ENCODE results near the gene PAH.

Gene PAH

GRCh38 chr12:102951841-102952240, 34.8 kb upstream of the PAH start:
- Histone ChIP-seq H3K27ac (no peak overlapping the region), H3K4me3 (no peak overlapping the region)

DNA sequence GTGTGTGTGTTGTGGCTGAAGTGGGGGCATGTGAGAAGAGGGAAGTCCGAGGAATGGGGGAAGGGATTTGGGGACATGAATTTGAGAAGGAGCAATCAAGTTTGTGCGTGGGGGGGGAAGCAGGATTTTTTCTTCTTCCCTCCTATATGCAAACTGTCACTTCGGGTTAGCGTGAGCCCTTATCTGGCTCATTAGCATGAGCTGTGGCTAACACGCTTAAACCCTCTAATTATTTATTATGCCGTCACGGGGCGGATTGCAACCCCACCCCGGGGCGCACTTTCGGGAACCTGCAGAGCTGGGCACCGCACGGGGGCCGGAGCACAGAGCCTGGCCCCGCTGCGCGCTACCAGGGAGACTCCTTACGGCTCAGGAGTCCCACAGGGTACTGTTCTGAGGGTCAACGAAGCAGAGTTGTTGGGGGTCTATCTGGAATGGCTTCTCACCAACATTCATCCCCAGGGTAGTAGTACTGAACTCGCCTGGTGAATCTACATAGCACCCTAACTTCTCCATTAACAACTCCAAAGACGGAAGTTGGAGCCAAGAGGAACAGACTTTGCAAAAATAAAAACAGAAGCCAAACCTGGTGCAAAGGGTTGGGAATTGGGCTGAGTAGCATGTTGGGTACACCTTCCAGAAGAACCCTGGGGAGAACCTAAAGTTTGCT, 34.0 kb upstream of the PAH start:
- Histone ChIP-seq H3K4me3 (no peak overlapping the region), H3K27ac (no peak overlapping the region)

GRCh38 chr12:102950107-102950949, 33.3 kb upstream of the PAH start:
- Histone ChIP-seq H3K4me3 (no peak overlapping the region), H3K27ac (no peak overlapping the region)

DNA sequence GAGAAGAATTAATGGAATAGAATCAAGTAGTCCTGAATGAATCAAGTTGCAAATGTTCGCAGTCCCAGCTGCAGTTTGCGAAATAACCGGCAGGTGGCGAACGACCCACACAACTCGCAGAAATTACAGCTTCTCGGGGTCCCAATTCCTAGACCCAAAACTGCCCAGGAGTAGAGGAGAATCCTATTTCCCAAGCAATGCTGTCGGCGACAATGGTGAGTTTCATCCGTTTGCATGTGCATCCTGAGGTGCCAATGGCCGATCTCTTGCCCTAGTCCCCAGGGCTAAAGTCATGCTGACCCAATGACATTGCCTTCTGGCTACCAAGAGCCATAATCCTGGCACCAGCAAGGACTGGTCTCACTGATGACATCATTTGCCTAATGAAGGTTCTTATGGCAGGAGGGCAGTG, 31.9 kb upstream of the PAH start:
- no peak overlapping the region for H3K27ac ChIP-seq

GRCh38 chr12:102946042-102946441, 29.0 kb upstream of the PAH start:
- Histone ChIP-seq H3K27ac (no peak overlapping the region), H3K4me3 (no peak overlapping the region)

More for the DNA sequence above, 31.9 kb upstream of the PAH start:
- H3K4me3 ChIP-seq = no peak overlapping the region

GRCh38 chr12:102939670-102940222, 22.7 kb upstream of the PAH start:
- Histone ChIP-seq H3K4me3 (no peak overlapping the region), H3K27ac (no peak overlapping the region)

DNA sequence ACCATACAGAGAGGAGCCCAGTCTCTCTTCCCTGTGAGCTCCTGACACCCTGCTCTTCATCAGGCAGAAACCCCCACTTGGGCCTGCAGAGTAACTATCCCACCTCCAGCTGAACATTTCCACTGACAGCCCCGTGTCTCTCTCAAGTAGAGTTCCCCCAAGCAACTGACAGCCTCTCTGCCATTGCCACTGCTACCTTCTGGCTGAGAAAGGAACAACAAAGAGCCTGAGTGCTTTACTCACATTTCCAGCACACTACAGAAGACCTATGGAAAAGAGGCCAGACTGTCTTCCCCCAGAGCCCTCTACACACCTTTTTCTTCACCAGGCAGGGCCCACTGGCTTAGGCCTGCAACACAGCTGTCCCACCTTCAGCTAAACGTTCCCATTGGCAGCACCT, 22.0 kb upstream of the PAH start:
- no peak overlapping the region for H3K27ac ChIP-seq

DNA sequence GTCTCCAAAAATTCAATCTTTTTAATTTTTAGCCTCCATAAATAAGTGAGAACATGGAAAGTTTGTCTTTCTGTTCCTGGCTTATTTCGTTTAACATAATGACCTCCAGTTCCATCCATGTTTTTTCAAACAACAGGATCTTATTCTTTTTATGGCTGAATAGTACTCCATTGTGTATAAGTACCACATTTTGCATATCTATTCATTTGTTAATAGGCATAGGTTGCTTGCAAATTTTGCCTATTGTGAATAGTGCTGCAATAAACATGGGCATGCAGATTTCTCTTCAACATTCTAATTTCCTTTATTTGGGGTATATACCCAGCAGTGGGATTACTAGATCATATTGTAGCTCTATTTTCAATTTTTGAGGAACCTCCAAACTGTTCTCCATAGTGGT, 16.1 kb upstream of the PAH start:
- no peak overlapping the region for H3K27ac ChIP-seq
- no peak overlapping the region for H3K4me3 ChIP-seq

More for the DNA sequence above, 22.0 kb upstream of the PAH start:
- no peak overlapping the region for H3K4me3 ChIP-seq

DNA sequence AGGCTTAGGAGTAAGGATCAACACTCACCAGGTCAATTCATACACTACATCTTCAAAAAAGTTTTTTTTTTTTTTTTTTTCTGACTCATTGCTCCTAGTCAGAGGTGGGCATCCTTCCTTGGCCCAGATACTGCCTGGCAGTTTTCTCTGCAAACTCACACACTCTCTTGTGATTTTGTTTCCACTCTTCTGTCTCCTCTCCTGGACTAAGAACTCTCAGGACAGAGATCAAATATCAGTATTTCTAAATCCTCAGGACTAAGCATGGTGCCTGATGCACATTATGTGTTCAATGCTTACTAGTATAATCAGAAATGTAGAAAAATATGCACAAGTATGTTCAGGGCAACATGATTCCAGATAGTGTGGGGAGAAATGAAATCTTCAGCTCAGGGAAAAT, 10.2 kb upstream of the PAH start:
- no peak overlapping the region for H3K4me3 ChIP-seq
- H3K27ac ChIP-seq = no peak overlapping the region

GRCh38 chr12:102921240-102921639, 4.2 kb upstream of the PAH start:
- H3K27ac ChIP-seq = no peak overlapping the region

GRCh38 chr12:102920271-102920670, 3.2 kb upstream of the PAH start:
- no peak overlapping the region for H3K27ac ChIP-seq
- H3K4me3 ChIP-seq = no peak overlapping the region

More at GRCh38 chr12:102921240-102921639, 4.2 kb upstream of the PAH start:
- no peak overlapping the region for H3K4me3 ChIP-seq

DNA sequence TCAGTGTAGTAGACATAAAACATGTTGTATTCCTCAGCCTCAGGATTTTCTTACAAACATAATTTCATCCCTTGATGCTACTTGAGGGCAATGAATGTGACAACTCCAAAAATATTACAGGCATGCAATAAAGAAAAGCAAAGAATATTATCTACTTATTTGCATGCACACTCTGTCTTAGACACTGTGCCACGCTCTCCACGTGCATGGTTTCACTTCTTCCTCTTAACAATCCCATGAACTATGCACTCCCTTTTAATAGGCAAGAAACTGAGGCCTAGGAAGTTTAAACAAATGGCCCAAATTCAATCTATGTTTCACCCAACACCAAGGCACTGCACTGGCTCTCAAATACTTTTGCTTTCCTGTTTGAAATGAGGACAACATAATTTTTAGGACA, 1.8 kb upstream of the PAH start:
- no peak overlapping the region for H3K4me3 ChIP-seq
- H3K27ac ChIP-seq = no peak overlapping the region

GRCh38 chr12:102916252-102917025, 605 bp downstream of the PAH start:
- Histone ChIP-seq H3K4me3 (no peak overlapping the region), H3K27ac (no peak overlapping the region)

DNA sequence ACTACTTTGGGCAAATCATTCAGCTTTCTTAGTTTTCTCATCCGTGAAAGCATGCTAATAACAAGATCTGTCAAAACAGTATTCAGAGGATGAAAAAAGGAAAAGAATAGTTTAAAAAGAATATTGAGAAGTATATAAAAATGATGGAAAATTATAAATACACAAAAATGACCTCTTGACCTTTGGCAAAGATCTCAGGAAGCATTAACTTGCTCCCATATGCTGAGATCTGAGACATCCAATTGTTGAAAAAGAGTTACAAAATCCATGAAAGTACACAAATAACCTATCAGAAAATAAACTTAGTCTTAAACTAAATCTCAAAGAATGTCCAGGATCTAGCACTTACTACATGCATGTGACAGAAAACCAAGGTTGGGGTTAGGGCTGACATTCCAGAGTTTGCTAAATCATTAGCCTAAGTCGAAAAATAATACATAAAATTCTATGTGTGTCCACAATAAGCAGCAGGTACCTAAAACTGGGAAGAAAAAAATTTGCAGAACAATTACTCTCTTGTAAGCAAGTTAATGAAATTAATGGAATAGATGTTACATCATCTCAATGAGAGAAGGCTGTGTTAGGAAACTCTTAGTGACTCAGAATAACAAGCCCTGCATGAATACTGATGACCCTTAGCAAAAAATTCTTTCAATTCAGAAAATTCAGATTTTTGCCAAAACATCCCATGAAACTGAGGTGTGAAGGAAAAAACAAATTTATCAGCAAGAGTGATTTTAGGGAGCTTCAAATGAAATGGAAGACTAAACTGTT, 3.4 kb downstream of the PAH start:
- Histone ChIP-seq H3K27ac (no peak overlapping the region), H3K4me3 (no peak overlapping the region)

GRCh38 chr12:102912258-102912657, 4.8 kb downstream of the PAH start:
- no peak overlapping the region for H3K27ac ChIP-seq
- H3K4me3 ChIP-seq = no peak overlapping the region

- no peak overlapping the region for H3K4me3 ChIP-seq
- no peak overlapping the region for H3K27ac ChIP-seq
These were observed 5.7 kb downstream of the PAH start for GRCh38 chr12:102911320-102911719.

GRCh38 chr12:102910792-102911191, 6.3 kb downstream of the PAH start:
- no peak overlapping the region for H3K4me3 ChIP-seq
- H3K27ac ChIP-seq = no peak overlapping the region

GRCh38 chr12:102910137-102910536, 6.9 kb downstream of the PAH start:
- H3K4me3 ChIP-seq = no peak overlapping the region
- no peak overlapping the region for H3K27ac ChIP-seq

DNA sequence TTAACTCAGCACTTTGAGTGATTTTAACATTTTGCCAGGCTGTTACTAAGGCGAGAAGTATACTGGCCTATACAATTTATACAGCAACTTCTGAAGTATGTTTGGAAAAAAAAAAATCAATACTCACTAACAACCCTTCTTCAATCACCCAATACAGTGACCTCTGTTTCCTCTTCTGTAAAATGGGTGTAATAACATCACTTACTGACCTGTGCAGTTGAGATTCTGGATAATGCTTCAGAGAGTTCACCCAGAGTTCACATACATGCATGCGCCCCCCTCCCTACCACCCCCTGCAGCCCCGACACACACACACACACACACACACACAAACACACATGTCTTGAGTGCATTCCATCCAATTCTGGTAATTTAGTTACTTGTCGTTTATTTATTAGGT, 9.1 kb downstream of the PAH start:
- H3K4me3 ChIP-seq = no peak overlapping the region

GRCh38 chr12:102905229-102905628, 11.8 kb downstream of the PAH start:
- Histone ChIP-seq H3K4me3 (no peak overlapping the region), H3K27ac (no peak overlapping the region)

More for the DNA sequence above, 9.1 kb downstream of the PAH start:
- H3K27ac ChIP-seq = no peak overlapping the region

Measured in skin epidermis (tissue), 12 donors.